B cell (primary cell): Measurements from ENCODE around the gene DPM2. TPM values are rescaled to one million over a fixed set of nuclear protein-coding genes. Genes with fewer than 3 reads are reported as not detected.

ENCODE experiments used
- ATAC-seq: fragments of 200-7000 bp; cut with Tn5 transposase; one replicate; pipeline ENCODE4 v1.10.0; 2021; ENCODE audit warnings: low read depth, mild to moderate bottlenecking, moderate number of reproducible peaks, moderate library complexity
- CTCF ChIA-PET: fragments of 350-600 bp; sonication (Branson Sonifier 250); formaldehyde crosslinking; loops from one replicate; lab custom pipeline; 2021; ENCODE audit warnings: antibody characterized with exemption, inconsistent platforms; lab: Charles Lee
- POLR2A ChIA-PET: fragments of 350-600 bp; sonication (Branson Sonifier 250); formaldehyde crosslinking; loops from one replicate; lab custom pipeline; 2021; ENCODE audit warnings: antibody characterized with exemption; lab: Charles Lee
- DNase-seq: peaks from one replicate; pipeline ENCODE4 v3.0.0; 2013
- H2AFZ ChIP-seq: 2 replicates; pipeline ENCODE4 v1.6.1; 2012; ENCODE audit warnings: mild to moderate bottlenecking, low read depth, low read length; ENCODE audit not compliant: insufficient read depth, poor library complexity, severe bottlenecking
- H3K27ac ChIP-seq, 2 donors: 1 replicate in 1 of 2; 2 replicates in 1 of 2; pipeline ENCODE4 v1.5.1; 2012 to 2013; ENCODE audit warnings: low read length in 2 of 2, mild to moderate bottlenecking in 2 of 2, moderate library complexity in 1 of 2
- H3K27me3 ChIP-seq, 4 experiments: fragments of 200-600 bp in 1 of 4; sonication (generic) in 1 of 4; replicated peaks in 1 of 4; 1 replicate in 2 of 4; 2 replicates in 2 of 4; pipeline versions ENCODE4 v1.6.1 to v1.7.0; 2013 to 2016; ENCODE audit warnings: low read length in 3 of 4, mild to moderate bottlenecking in 2 of 4, mixed read lengths in 1 of 4, moderate library complexity in 1 of 4; ENCODE audit not compliant: insufficient read depth in 4 of 4, control insufficient read depth in 3 of 4; ENCODE audit errors: control extremely low read depth in 1 of 4
- H3K36me3 ChIP-seq, 2 experiments: replicated peaks in 1 of 2; 1 replicate in 1 of 2; 2 replicates in 1 of 2; pipeline versions ENCODE4 v1.6.1 to v1.7.1; 2013; ENCODE audit warnings: low read length in 1 of 2; ENCODE audit not compliant: insufficient read depth in 2 of 2, control insufficient read depth in 1 of 2; ENCODE audit errors: control extremely low read depth in 1 of 2, extremely low read depth in 1 of 2
- H3K4me1 ChIP-seq, 2 donors: fragments of 200-600 bp in 1 of 2; sonication (generic) in 1 of 2; 1 replicate in 1 of 2; 2 replicates in 1 of 2; pipeline versions ENCODE4 v1.5.1 to v1.6.1; 2013 to 2017; ENCODE audit warnings: low read length in 2 of 2; ENCODE audit not compliant: control insufficient read depth in 2 of 2, insufficient read depth in 2 of 2
- H3K4me2 ChIP-seq: replicated peaks from 2 replicates; pipeline ENCODE3; 2012; ENCODE audit warnings: mild to moderate bottlenecking, low read depth, low read length; ENCODE audit not compliant: poor library complexity, severe bottlenecking
- H3K4me3 ChIP-seq, 5 experiments: fragments of 200-600 bp in 1 of 5; sonication (generic) in 1 of 5; 1 replicate in 3 of 5; 2 replicates in 2 of 5; pipeline versions ENCODE4 v1.5.1 to v1.7.0; 2011 to 2016; ENCODE audit warnings: low read length in 4 of 5, mild to moderate bottlenecking in 4 of 5, low read depth in 2 of 5, control low read depth in 1 of 5, moderate library complexity in 1 of 5; ENCODE audit not compliant: insufficient read depth in 1 of 5; ENCODE audit errors: control extremely low read depth in 1 of 5, extremely low read depth in 1 of 5
- H3K79me2 ChIP-seq: fragments of 200-600 bp; sonication (generic); one replicate; pipeline ENCODE4 v1.6.0; 2016; ENCODE audit warnings: low read length; ENCODE audit not compliant: control insufficient read depth, insufficient read depth
- H3K9ac ChIP-seq: fragments of 200-600 bp; sonication (generic); 2 replicates; pipeline ENCODE4 v1.6.1; 2017; ENCODE audit warnings: mild to moderate bottlenecking, low read length, moderate library complexity
- H3K9me3 ChIP-seq, 3 donors: one replicate each; pipeline versions ENCODE4 v1.6.1 to v1.7.1; 2013; ENCODE audit warnings: low read length in 2 of 3; ENCODE audit not compliant: control insufficient read depth in 2 of 3, insufficient read depth in 1 of 3; ENCODE audit errors: control extremely low read depth in 1 of 3
- H4K20me1 ChIP-seq: 2 replicates; pipeline ENCODE4 v1.6.0; 2012; ENCODE audit warnings: mild to moderate bottlenecking, low read length; ENCODE audit not compliant: insufficient read depth, control insufficient read depth, poor library complexity, severe bottlenecking
- H3K27ac Mint-ChIP-seq: one replicate; pipeline ENCODE4 v1.8.0; 2021; ENCODE audit warnings: mixed read lengths
- H3K27me3 Mint-ChIP-seq: one replicate; pipeline ENCODE4 v1.8.0; 2021; ENCODE audit warnings: mixed read lengths
- H3K4me1 Mint-ChIP-seq: one replicate; pipeline ENCODE4 v1.8.0; 2021; ENCODE audit warnings: mixed read lengths
- H3K4me3 Mint-ChIP-seq: one replicate; pipeline ENCODE4 v1.8.0; 2021; ENCODE audit warnings: mixed read lengths
- H3K9me3 Mint-ChIP-seq: one replicate; pipeline ENCODE4 v1.8.0; 2022; ENCODE audit warnings: mixed read lengths; ENCODE audit not compliant: insufficient read depth
- CTCF ChIP-seq: fragments of 200-600 bp; IDR thresholded peaks from one replicate; pipeline ENCODE4 v1.8.0; 2022; ENCODE audit warnings: antibody characterized with exemption, mild to moderate bottlenecking
- EZH2 ChIP-seq: IDR thresholded peaks from 2 replicates; pipeline ENCODE4 v1.6.1; 2012; ENCODE audit warnings: borderline replicate concordance, low read depth, mild to moderate bottlenecking, moderate library complexity, low read length; ENCODE audit not compliant: insufficient read depth, poor library complexity, severe bottlenecking
- WGBS: methylation state at CpG from one replicate; pipeline ENCODE4 v1.1.5; 2013; ENCODE audit warnings: missing lambda C conversion rate; ENCODE audit not compliant: insufficient coverage; 5-methylcytosine and 5-hydroxymethylcytosine counted together
- intact Hi-C: fragments of 100-400 bp; cut with micrococcal nuclease; formaldehyde crosslinking; loops from one replicate; pipeline ENCODE4 v1.10.0; 2022
- polyA plus RNA-seq: library from polyadenylated mRNA; depleted of rRNA; stranded (reverse); fragments of >200 nt; gene quantifications from 2 replicates; pipeline ENCODE4 v1.2.3, GENCODE V29; 2012
- total RNA-seq, 2 donors: library from RNA; stranded (reverse); fragments of 120-200 nt in 1 of 2; gene quantifications; 1 replicate in 1 of 2; 2 replicates in 1 of 2; pipeline versions ENCODE4 v1.2.3 to v1.2.4, GENCODE V29; 2013 to 2022

Gene DPM2
- total and polyA plus RNA-seq, 2 donors (not counting 1 experiment from before 2014, with no cell fraction given) = 34.1 to 42.9 TPM

- ChIA-PET POLR2A (interaction anchor here (1.1 kb wide), 1 partner anchor 13 kb away, joined by 6 read pairs; the partner anchor contains the start of gene EEIG1), CTCF (interaction anchor here (0.7 to 2.5 kb wide), 5 partner anchors 12 to 68 kb away, joined by 3 to 9 read pairs (median 6); no protein-coding TSS in a partner anchor)
- no peaks in the 10 kb centered on the region for H3K27me3 ChIP-seq
- H3K36me3 ChIP-seq = peaks cover 0 to 14% of the 10 kb centered on the region in 2 experiments
- peaks cover 90% of the 10 kb centered on the region for H4K20me1 ChIP-seq
- H2AFZ ChIP-seq = no peak overlapping the region
- H3K9me3 ChIP-seq = no peaks in the 10 kb centered on the region
- no peak for ATAC-seq
- DNase-seq = no peak
- H3K4me1 ChIP-seq = peaks cover 80 to 96% of the 10 kb centered on the region in 2 donors
- no peak overlapping the region for H3K4me3 ChIP-seq
- intact Hi-C loops = no loop called here
- H3K27ac ChIP-seq = peak overlapping the region in 1 of 2 donors; percentile 97
- WGBS = 68% methylated on average over 8 of the region's 9 CpGs
- peak overlapping the region; percentile 35 for H3K4me3 Mint-ChIP-seq
- peaks cover 95% of the 10 kb centered on the region for H3K4me1 Mint-ChIP-seq
- H3K27ac Mint-ChIP-seq = peak overlapping the region; percentile 78
- TF ChIP-seq EZH2 (no peak), CTCF (no peak)
- H3K79me2 ChIP-seq = peaks cover 99% of the 10 kb centered on the region
- no peak overlapping the region for H3K9ac ChIP-seq
- peak overlapping the region; percentile 47 for H3K4me2 ChIP-seq
- H3K27me3 Mint-ChIP-seq = no peaks in the 10 kb centered on the region
- H3K9me3 Mint-ChIP-seq = no peaks in the 10 kb centered on the region
These were observed 29.6 kb upstream of the DPM2 start for GRCh38 chr9:127967151-127967809.
